Parathyroid adenoma (tissue), 2 donors: Measurements from ENCODE around the gene NCLN.

ENCODE experiments used
- H2AFZ ChIP-seq: fragments of 300-600 bp; sonication (generic); one replicate; pipeline ENCODE4 v1.7.0; 2017; ENCODE audit warnings: antibody characterized with exemption, mild to moderate bottlenecking
- H3K27ac ChIP-seq: fragments of 300-600 bp; sonication (generic); one replicate; pipeline ENCODE4 v1.7.0; 2017
- H3K27me3 ChIP-seq: fragments of 300-600 bp; sonication (generic); one replicate; pipeline ENCODE4 v1.7.0; 2017; ENCODE audit warnings: low read length; ENCODE audit not compliant: control insufficient read depth, insufficient read depth
- H3K36me3 ChIP-seq: fragments of 300-600 bp; sonication (generic); one replicate; pipeline ENCODE4 v1.7.0; 2017; ENCODE audit warnings: low read length; ENCODE audit not compliant: control insufficient read depth, insufficient read depth
- H3K4me1 ChIP-seq: fragments of 300-600 bp; sonication (generic); one replicate; pipeline ENCODE4 v1.7.0; 2017; ENCODE audit warnings: control low read depth
- H3K4me2 ChIP-seq: fragments of 300-600 bp; sonication (generic); one replicate; pipeline ENCODE4 v1.7.0; 2017; ENCODE audit warnings: low read length
- H3K4me3 ChIP-seq: fragments of 300-600 bp; sonication (generic); one replicate; pipeline ENCODE4 v1.7.0; 2017; ENCODE audit warnings: low read depth, low read length
- H3K79me2 ChIP-seq: fragments of 300-600 bp; sonication (generic); one replicate; pipeline ENCODE4 v1.7.0; 2017; ENCODE audit warnings: control low read depth
- H3K9ac ChIP-seq: fragments of 300-600 bp; sonication (generic); one replicate; pipeline ENCODE4 v1.7.0; 2017; ENCODE audit warnings: mild to moderate bottlenecking
- H3K9me3 ChIP-seq: fragments of 300-600 bp; sonication (generic); one replicate; pipeline ENCODE4 v1.7.0; 2017; ENCODE audit warnings: low read length; ENCODE audit not compliant: control insufficient read depth
- CTCF ChIP-seq: fragments of 300-600 bp; sonication (generic); IDR thresholded peaks from one replicate; pipeline ENCODE4 v1.7.0; 2017; ENCODE audit warnings: antibody characterized with exemption, mild to moderate bottlenecking
- donor health status: primary hyperparathyroidism.

NCLN gene

GRCh38 chr19:3254520-3254919 lies 68.8 kb downstream of the NCLN start:
- no peaks in the 10 kb centered on the region for H3K27me3 ChIP-seq
- TF ChIP-seq CTCF = no peak
- H2AFZ ChIP-seq = no peak overlapping the region
- H3K36me3 ChIP-seq = no peaks in the 10 kb centered on the region
- H3K4me2 ChIP-seq = no peak overlapping the region
- H3K4me1 ChIP-seq = no peaks in the 10 kb centered on the region
- no peak overlapping the region for H3K27ac ChIP-seq
- H3K79me2 ChIP-seq = no peaks in the 10 kb centered on the region
- H3K9ac ChIP-seq = no peak overlapping the region
- no peak overlapping the region for H3K4me3 ChIP-seq
- no peaks in the 10 kb centered on the region for H3K9me3 ChIP-seq

GRCh38 chr19:3257071-3257470 lies 71.3 kb downstream of the NCLN start:
- no peak overlapping the region for H3K27ac ChIP-seq
- H3K4me2 ChIP-seq = no peak overlapping the region
- TF ChIP-seq CTCF = no peak

More at GRCh38 chr19:3257071-3257470, 71.3 kb downstream of the NCLN start:
- Histone ChIP-seq H3K27me3 (no peaks in the 10 kb centered on the region), H2AFZ (no peak overlapping the region), H3K9ac (no peak overlapping the region), H3K9me3 (no peaks in the 10 kb centered on the region), H3K79me2 (no peaks in the 10 kb centered on the region), H3K4me1 (no peaks in the 10 kb centered on the region), H3K36me3 (no peaks in the 10 kb centered on the region), H3K4me3 (no peak overlapping the region)
